Endothelial cell of hepatic sinusoid (primary cell): ENCODE results near the gene AOPEP.

Experiments used
- in situ Hi-C: cut with HindIII; loops from 2 replicates; pipeline ENCODE4 v1.10.0; 2017; ENCODE audit warnings: low sequenced_read_pairs

AOPEP gene

GRCh38 chr9:95067057-95067456 is 340.6 kb downstream of the AOPEP start:
- in situ Hi-C loops, result no loop called here

GRCh38 chr9:95067897-95068296 is 341.4 kb downstream of the AOPEP start:
- in situ Hi-C loops, result no loop called here

- in situ Hi-C loops, result no loop called here
These were observed 344.1 kb downstream of the AOPEP start for GRCh38 chr9:95070549-95071021.

GRCh38 chr9:95071450-95071849 is 345.0 kb downstream of the AOPEP start:
- in situ Hi-C loops, result no loop called here

GRCh38 chr9:95071925-95072324 is 345.4 kb downstream of the AOPEP start:
- in situ Hi-C loops, result no loop called here

- in situ Hi-C loops, result no loop called here
These were observed 346.6 kb downstream of the AOPEP start for GRCh38 chr9:95073042-95073607.

- in situ Hi-C loops, result no loop called here
These were observed 347.4 kb downstream of the AOPEP start for GRCh38 chr9:95073918-95074317.

- in situ Hi-C loops, result no loop called here
These were observed 348.1 kb downstream of the AOPEP start for GRCh38 chr9:95074632-95075031.

- in situ Hi-C loops, result no loop called here
These were observed 349.2 kb downstream of the AOPEP start for GRCh38 chr9:95075700-95076099.

- in situ Hi-C loops, result no loop called here
These were observed 350.2 kb downstream of the AOPEP start for GRCh38 chr9:95076696-95077052.

- in situ Hi-C loops, result no loop called here
These were observed 350.7 kb downstream of the AOPEP start for GRCh38 chr9:95077053-95077765.

GRCh38 chr9:95077766-95078370 is 351.4 kb downstream of the AOPEP start:
- in situ Hi-C loops, result no loop called here

- in situ Hi-C loops, result no loop called here
These were observed 352.0 kb downstream of the AOPEP start for GRCh38 chr9:95078511-95078910.

- in situ Hi-C loops, result no loop called here
These were observed 352.4 kb downstream of the AOPEP start for GRCh38 chr9:95078939-95079338.

GRCh38 chr9:95079461-95079860 is 353.0 kb downstream of the AOPEP start:
- in situ Hi-C loops, result no loop called here

- in situ Hi-C loops, result no loop called here
These were observed 354.6 kb downstream of the AOPEP start for GRCh38 chr9:95080961-95081647.

- in situ Hi-C loops, result no loop called here
These were observed 355.5 kb downstream of the AOPEP start for GRCh38 chr9:95081998-95082397.

GRCh38 chr9:95082401-95083084 is 356.0 kb downstream of the AOPEP start:
- in situ Hi-C loops, result no loop called here

GRCh38 chr9:95083086-95083768 is 356.7 kb downstream of the AOPEP start:
- in situ Hi-C loops, result no loop called here

- in situ Hi-C loops, result no loop called here
These were observed 357.9 kb downstream of the AOPEP start for GRCh38 chr9:95084254-95084934.
